ENCODE results near the gene DPYD.

Gene DPYD

GRCh38 chr1:97906567-97907241 lies 14.1 kb downstream of the DPYD start:
- DNase-seq = peak in 1 of 2 experiments; percentile 28

- no peak for DNase-seq
These were observed 15.5 kb downstream of the DPYD start for GRCh38 chr1:97905141-97905940.

GRCh38 chr1:97904534-97904933 lies 16.3 kb downstream of the DPYD start:
- no peak for DNase-seq

- no peak for DNase-seq
These were observed 17.2 kb downstream of the DPYD start for GRCh38 chr1:97903626-97904025.

- no peak for DNase-seq
These were observed 18.8 kb downstream of the DPYD start for GRCh38 chr1:97902067-97902466.

GRCh38 chr1:97901017-97901658 lies 19.7 kb downstream of the DPYD start:
- DNase-seq = peak; percentile 43 to 60

- DNase-seq = no peak
These were observed 21.9 kb downstream of the DPYD start for GRCh38 chr1:97898948-97899347.

- DNase-seq = no peak
These were observed 25.6 kb downstream of the DPYD start for GRCh38 chr1:97895278-97895677.

- DNase-seq = no peak
These were observed 27.0 kb downstream of the DPYD start for GRCh38 chr1:97893844-97894243.

- DNase-seq = no peak
These were observed 34.6 kb downstream of the DPYD start for GRCh38 chr1:97886199-97886598.

GRCh38 chr1:97883823-97884222 lies 37.0 kb downstream of the DPYD start:
- no peak for DNase-seq

GRCh38 chr1:97877307-97877706 lies 43.5 kb downstream of the DPYD start:
- no peak for DNase-seq

GRCh38 chr1:97875996-97876395 lies 44.8 kb downstream of the DPYD start:
- no peak for DNase-seq

GRCh38 chr1:97870589-97870988 lies 50.2 kb downstream of the DPYD start:
- DNase-seq = no peak

- DNase-seq = no peak
These were observed 51.4 kb downstream of the DPYD start for GRCh38 chr1:97869441-97869840.

- no peak for DNase-seq
These were observed 53.7 kb downstream of the DPYD start for GRCh38 chr1:97867127-97867526.

- no peak for DNase-seq
These were observed 56.2 kb downstream of the DPYD start for GRCh38 chr1:97864615-97865014.

- no peak for DNase-seq
These were observed 67.6 kb downstream of the DPYD start for GRCh38 chr1:97853221-97853620.

GRCh38 chr1:97849345-97850340 lies 71.2 kb downstream of the DPYD start:
- DNase-seq = peak; percentile 75 to 78

GRCh38 chr1:97845805-97846204 lies 75.0 kb downstream of the DPYD start:
- DNase-seq = no peak

GRCh38 chr1:97844552-97845089 lies 76.2 kb downstream of the DPYD start:
- DNase-seq = no peak

GRCh38 chr1:97841338-97841737 lies 79.5 kb downstream of the DPYD start:
- DNase-seq = no peak

All from Kasumi-1 (cell line).